GM18508 (cell line): ENCODE data around the gene SKAP2.

ENCODE experiments used
- ATAC-seq: cut with Tn5 transposase; IDR thresholded peaks from one replicate; pipeline ENCODE4 v1.9.1; 2021; ENCODE audit warnings: moderate number of reproducible peaks; ENCODE audit not compliant: insufficient read depth, unreplicated experiment

SKAP2 gene

GRCh38 chr7:26779978-26780595 lies 84.3 kb downstream of the SKAP2 start:
- no peak for ATAC-seq

- no peak for ATAC-seq
Observed at GRCh38 chr7:26777385-26777784, 87.0 kb downstream of the SKAP2 start.

- ATAC-seq = no peak
Observed at GRCh38 chr7:26760501-26760900, 103.9 kb downstream of the SKAP2 start.

- ATAC-seq = no peak
Observed at GRCh38 chr7:26759108-26759507, 105.3 kb downstream of the SKAP2 start.

GRCh38 chr7:26743205-26743604 lies 121.2 kb downstream of the SKAP2 start:
- ATAC-seq = no peak

GRCh38 chr7:26735976-26736600 lies 128.3 kb downstream of the SKAP2 start:
- ATAC-seq = no peak

- no peak for ATAC-seq
Observed at GRCh38 chr7:26729150-26729775, 135.1 kb downstream of the SKAP2 start.

GRCh38 chr7:26726051-26726450 lies 138.3 kb downstream of the SKAP2 start:
- ATAC-seq = no peak

GRCh38 chr7:26724795-26725194 lies 139.6 kb downstream of the SKAP2 start:
- no peak for ATAC-seq

GRCh38 chr7:26723129-26723528 lies 141.3 kb downstream of the SKAP2 start:
- ATAC-seq = no peak

GRCh38 chr7:26721450-26721849 lies 142.9 kb downstream of the SKAP2 start:
- no peak for ATAC-seq

GRCh38 chr7:26718063-26718462 lies 146.3 kb downstream of the SKAP2 start:
- no peak for ATAC-seq

- no peak for ATAC-seq
Observed at GRCh38 chr7:26714438-26714837, 150.0 kb downstream of the SKAP2 start.

GRCh38 chr7:26714006-26714405 lies 150.4 kb downstream of the SKAP2 start:
- no peak for ATAC-seq

- no peak for ATAC-seq
Observed at GRCh38 chr7:26709210-26709990, 155.0 kb downstream of the SKAP2 start.

- no peak for ATAC-seq
Observed at GRCh38 chr7:26705567-26705966, 158.8 kb downstream of the SKAP2 start.

- no peak for ATAC-seq
Observed at GRCh38 chr7:26704786-26705185, 159.6 kb downstream of the SKAP2 start.

- no peak for ATAC-seq
Observed at GRCh38 chr7:26704036-26704435, 160.4 kb downstream of the SKAP2 start.

GRCh38 chr7:26700893-26701292 lies 163.5 kb downstream of the SKAP2 start:
- ATAC-seq = no peak

GRCh38 chr7:26700386-26700785 lies 164.0 kb downstream of the SKAP2 start:
- no peak for ATAC-seq

- no peak for ATAC-seq
Observed at GRCh38 chr7:26699766-26700165, 164.6 kb downstream of the SKAP2 start.
